GM12878 (cell line): ENCODE measurements around the gene KAZN. TPM values are rescaled to one million over a fixed set of nuclear protein-coding genes. Genes with fewer than 3 reads are reported as not detected.

Experiments used
- ATAC-seq: fragments of 200-7000 bp; cut with Tn5 transposase; 3 replicates; pipeline ENCODE4 v1.9.1; 2020; ENCODE audit warnings: mild to moderate bottlenecking, moderate library complexity
- BruUV-seq: library from RNA; stranded (reverse); fragments of 400-500 nt; replicated peaks from 2 replicates; lab custom pipeline; 2021; lab: Mats Ljungman, UMichigan
- CTCF ChIA-PET: fragments of 300-600 bp; sonication (Branson Sonifier 250); formaldehyde crosslinking; extraction: SDS; loops from one replicate; lab custom pipeline; 2021; ENCODE audit warnings: inconsistent platforms; lab: Yijun Ruan, JAX
- POLR2A ChIA-PET: fragments of 350-600 bp; formaldehyde crosslinking; extraction: SDS; loops from one replicate; lab custom pipeline; 2021; ENCODE audit warnings: inconsistent platforms; lab: Charles Lee
- RAD21 ChIA-PET: fragments of 300-600 bp; sonication (Branson Sonifier 250); formaldehyde crosslinking; loops from one replicate; lab custom pipeline; 2023; ENCODE audit warnings: antibody characterized with exemption; ENCODE audit not compliant: unreplicated experiment; lab: Charles Lee
- SMC1A ChIA-PET: fragments of 300-600 bp; sonication (Branson Sonifier 250); formaldehyde crosslinking; loops from one replicate; lab custom pipeline; 2023; ENCODE audit not compliant: unreplicated experiment, uncharacterized antibody; lab: Charles Lee
- DNase-seq: peaks from one replicate; pipeline ENCODE4 v3.0.0-alpha.2; 2011; ENCODE audit warnings: low read depth, low spot score
- FAIRE-seq: peaks from 3 replicates; lab custom pipeline; 2011; peaks lifted over from hg19 to GRCh38; lab: Jason Lieb, UNC
- H2AFZ ChIP-seq: 2 replicates; pipeline ENCODE4 v1.6.0; 2011; ENCODE audit warnings: low read depth, low read length, control low read depth; ENCODE audit not compliant: control insufficient read depth
- H3K27ac ChIP-seq: 2 replicates; pipeline ENCODE4 v1.5.1; 2011; ENCODE audit warnings: control low read depth; ENCODE audit not compliant: control insufficient read depth, insufficient read depth
- H3K27me3 ChIP-seq, 2 experiments: replicated peaks in 1 of 2; 2 replicates each; pipeline versions ENCODE4 v1.6.0 to v1.6.1; 2011; ENCODE audit warnings: low read length in 1 of 2; ENCODE audit not compliant: control insufficient read depth in 2 of 2, insufficient read depth in 2 of 2
- H3K36me3 ChIP-seq, 2 experiments: 2 replicates each; pipeline ENCODE4 v1.5.1; 2011; ENCODE audit warnings: low read length in 1 of 2; ENCODE audit not compliant: control insufficient read depth in 2 of 2, insufficient read depth in 2 of 2
- H3K4me1 ChIP-seq: 2 replicates; pipeline ENCODE4 v1.6.1; 2011; ENCODE audit warnings: mild to moderate bottlenecking, low read length, moderate library complexity, mixed read lengths; ENCODE audit not compliant: control insufficient read depth, insufficient read depth
- H3K4me2 ChIP-seq: 2 replicates; pipeline ENCODE4 v1.6.0; 2011; ENCODE audit warnings: control low read depth; ENCODE audit not compliant: control insufficient read depth, insufficient read depth
- H3K4me3 ChIP-seq: fragments of 200-600 bp; sonication (generic); 2 replicates; pipeline ENCODE4 v1.5.1; 2016
- H3K79me2 ChIP-seq: 2 replicates; pipeline ENCODE4 v1.6.0; 2011; ENCODE audit warnings: low read length; ENCODE audit not compliant: control insufficient read depth, insufficient read depth
- H3K9ac ChIP-seq: 2 replicates; pipeline ENCODE4 v1.8.0; 2011; ENCODE audit warnings: low read length, control low read depth, mixed read lengths; ENCODE audit not compliant: control insufficient read depth, insufficient read depth
- H3K9me3 ChIP-seq: replicated peaks from 3 replicates; pipeline ENCODE4 v1.5.1; 2011; ENCODE audit warnings: mild to moderate bottlenecking, low read length; ENCODE audit not compliant: control insufficient read depth, insufficient read depth
- H4K20me1 ChIP-seq: 2 replicates; pipeline ENCODE4 v1.6.0; 2011; ENCODE audit not compliant: control insufficient read depth, insufficient read depth
- BHLHE40 ChIP-seq, 2 experiments: fragments of 450-650 bp in 1 of 2; IDR thresholded peaks; 2 replicates each; pipeline ENCODE4 v1.6.1; 2011 to 2017; ENCODE audit warnings: low read depth in 2 of 2, borderline replicate concordance in 1 of 2, improper control_type of control experiment in 1 of 2, low read length in 1 of 2, mild to moderate bottlenecking in 1 of 2
- CHD1 ChIP-seq: IDR thresholded peaks from 2 replicates; pipeline ENCODE4 v1.6.1; 2012; ENCODE audit warnings: low read depth, low read length, improper control_type of control experiment
- EZH2 ChIP-seq: IDR thresholded peaks from 2 replicates; pipeline ENCODE4 v1.6.1; 2012; ENCODE audit warnings: low read depth, mild to moderate bottlenecking, control low read depth, inconsistent platforms, low read length, borderline replicate concordance; ENCODE audit not compliant: control insufficient read depth
- NKRF ChIP-seq: fragments of 450-650 bp; conservative IDR thresholded peaks from 2 replicates; pipeline ENCODE4 v1.6.1; 2017; ENCODE audit warnings: mild to moderate bottlenecking, moderate library complexity
- NRF1 ChIP-seq: conservative IDR thresholded peaks from 2 replicates; pipeline ENCODE4 v1.6.1; 2011; ENCODE audit warnings: mild to moderate bottlenecking, low read depth, low read length, improper control_type of control experiment
- PAX8 ChIP-seq: fragments of 450-650 bp; IDR thresholded peaks from 2 replicates; pipeline ENCODE4 v1.6.1; 2017; ENCODE audit warnings: mild to moderate bottlenecking, moderate library complexity
- PBX3 ChIP-seq: IDR thresholded peaks from 2 replicates; pipeline ENCODE4 v1.6.1; 2011; ENCODE audit warnings: mild to moderate bottlenecking, low read depth, low read length, moderate library complexity; ENCODE audit not compliant: insufficient replicate concordance
- PML ChIP-seq: IDR thresholded peaks from 2 replicates; pipeline ENCODE4 v1.6.1; 2012; ENCODE audit warnings: low read length, inconsistent platforms
- RAD51 ChIP-seq: fragments of 450-650 bp; IDR thresholded peaks from 2 replicates; pipeline ENCODE4 v1.6.1; 2016; ENCODE audit warnings: moderate library complexity, mild to moderate bottlenecking, inconsistent platforms
- RELA ChIP-seq: fragments of 450-650 bp; IDR thresholded peaks from 2 replicates; pipeline ENCODE4 v1.8.0; 2014; ENCODE audit warnings: borderline replicate concordance; ENCODE audit not compliant: partially characterized antibody
- ZBTB4 ChIP-seq: fragments of 450-650 bp; formaldehyde crosslinking; IDR thresholded peaks from 2 replicates; pipeline ENCODE4 v1.4.0; 2022; ENCODE audit warnings: mild to moderate bottlenecking, moderate library complexity
- WGBS: methylation state at CpG from one replicate; pipeline ENCODE4 v1.1.6; 2016; ENCODE audit warnings: low lambda C conversion rate; ENCODE audit not compliant: insufficient replicate concordance, insufficient coverage; ENCODE audit errors: missing lambda C conversion rate; 5-methylcytosine and 5-hydroxymethylcytosine counted together
- in situ Hi-C: fragments of 300-500 bp; cut with MboI; formaldehyde crosslinking; loops from 9 replicates; pipeline ENCODE4 v1.14.3; 2018; ENCODE audit warnings: mixed read lengths
- intact Hi-C: fragments of 100-400 bp; cut with micrococcal nuclease; formaldehyde crosslinking; loops from one replicate; pipeline ENCODE4 v1.14.2; 2022; ENCODE audit not compliant: unreplicated experiment
- polyA plus RNA-seq, 11 experiments: library from polyadenylated mRNA; depleted of rRNA in 4 of 11; unstranded in 6 of 11; stranded (reverse) in 5 of 11; fragments of >200 nt; fragmentation: Nextera tagmentation in 4 of 11; fragmentation: Illumina TruSeq in 1 of 11; extraction: Ambion mirVana in 4 of 11; extraction: Trizol in 1 of 11; gene quantifications; 1 replicate in 1 of 11; 2 replicates in 10 of 11; pipeline versions ENCODE4 v1.2.1 to v1.2.3, GENCODE V29; 2011 to 2016; ENCODE audit warnings: inconsistent platforms in 2 of 11, missing spikeins in 2 of 11, low read depth in 1 of 11
- total RNA-seq, 4 experiments: library from RNA; depleted of rRNA in 3 of 4; stranded (reverse); fragments of >200 nt in 3 of 4; fragmentation: Illumina TruSeq in 1 of 4; extraction: Trizol in 1 of 4; gene quantifications; 2 replicates each; pipeline versions ENCODE4 v1.2.1 to v1.2.3, GENCODE V29; 2013 to 2021

The KAZN gene
- total and polyA plus RNA-seq, 10 of the 15 experiments (the other 5 are each of a cell fraction or from before 2014, with no cell fraction given) = 0.72 to 4.0 (median 1.2) TPM

- in situ Hi-C loops (no loop called here), intact Hi-C loops (no loop called here)
- no peaks in the 10 kb centered on the region for H3K36me3 ChIP-seq
- DNase-seq (no peak), ATAC-seq (no peak), FAIRE-seq (no peak)
- no peak overlapping the region for H2AFZ ChIP-seq
- H3K9me3 ChIP-seq = no peaks in the 10 kb centered on the region
- no peaks in the 10 kb centered on the region; a peak in 1 of 4 replicates for H3K27me3 ChIP-seq
- no peaks in the 10 kb centered on the region for H4K20me1 ChIP-seq
- TF ChIP-seq NRF1 (no peak), ZBTB4 (no peak), RAD51 (no peak), RELA (no peak), EZH2 (no peak), PML (no peak), BHLHE40 (IDR thresholded peaks at IDR 0.05; ENCODE audit: borderline replicate concordance in 1 of 2, low read depth in 2 of 2, low read length in 1 of 2) (no peak), PAX8 (no peak), NKRF (no peak), PBX3 (no peak), CHD1 (no peak)
- no peak overlapping the region for H3K4me2 ChIP-seq
- ChIA-PET POLR2A (no interaction called here), CTCF (interaction anchor here (0.7 kb wide), 1 partner anchor 297 kb away, joined by 3 read pairs; no protein-coding TSS in a partner anchor), RAD21 (interaction anchor here (1.7 kb wide), 1 partner anchor 22 kb away, joined by 4 read pairs; no protein-coding TSS in a partner anchor), SMC1A (interaction anchor here (1.4 kb wide), 1 partner anchor 21 kb away, joined by 3 read pairs; no protein-coding TSS in a partner anchor)
- H3K27ac ChIP-seq = no peak overlapping the region
- H3K9ac ChIP-seq = no peak overlapping the region
- 12% methylated on average over 9 of the region's 9 CpGs for WGBS
- no peaks in the 10 kb centered on the region for H3K79me2 ChIP-seq
- BruUV-seq = no TSS peak
- H3K4me3 ChIP-seq = no peak overlapping the region
- no peaks in the 10 kb centered on the region for H3K4me1 ChIP-seq
Measured at GRCh38 chr1:15076807-15077206, 478.3 kb downstream of the KAZN start.
